HepG2 (cell line): ENCODE measurements around the gene MAEA. TPM values are rescaled to one million over a fixed set of nuclear protein-coding genes. Genes with fewer than 3 reads are reported as not detected.
A peak's percentile ranks its signal among the peaks of the same experiment; 100 is the strongest.

Experiments used
- ADNP ChIP-seq: sonication (generic); formaldehyde crosslinking; IDR thresholded peaks from 2 replicates; pipeline ENCODE4 v1.4.0; 2020; ENCODE audit warnings: missing genetic modification reagents
- FLYWCH1 ChIP-seq: sonication (generic); formaldehyde crosslinking; IDR thresholded peaks from 2 replicates; pipeline ENCODE4 v1.8.1; 2023; ENCODE audit warnings: mild to moderate bottlenecking, missing genetic modification reagents
- IRF9 ChIP-seq: sonication (generic); formaldehyde crosslinking; IDR thresholded peaks from 2 replicates; pipeline ENCODE4 v1.8.0; 2022; ENCODE audit warnings: missing genetic modification reagents, mild to moderate bottlenecking, borderline replicate concordance
- KLF16 ChIP-seq, 2 experiments: sonication (generic) in 1 of 2; formaldehyde crosslinking in 1 of 2; IDR thresholded peaks; 2 replicates each; pipeline versions ENCODE4 v1.6.1 to v1.8.0; 2016 to 2023; ENCODE audit warnings: missing genetic modification reagents in 2 of 2, missing compliant biosample characterization in 1 of 2
- MLXIP ChIP-seq: sonication (generic); formaldehyde crosslinking; IDR thresholded peaks from 2 replicates; pipeline ENCODE4 v1.9.0; 2021; ENCODE audit warnings: missing genetic modification reagents, borderline replicate concordance
- NR2F2 ChIP-seq: IDR thresholded peaks from 2 replicates; pipeline ENCODE4 v1.6.1; 2012; ENCODE audit warnings: low read depth, inconsistent platforms, borderline replicate concordance
- SUZ12 ChIP-seq: fragments of 150-350 bp; IDR thresholded peaks from 2 replicates; pipeline ENCODE4 v1.6.1; 2014; ENCODE audit warnings: low read depth, low read length
- TBL1XR1 ChIP-seq: fragments of 150-350 bp; IDR thresholded peaks from 2 replicates; pipeline ENCODE4 v1.6.1; 2014; ENCODE audit warnings: borderline replicate concordance, low read length; ENCODE audit not compliant: partially characterized antibody
- ZC3H13 ChIP-seq: sonication (generic); formaldehyde crosslinking; IDR thresholded peaks from 2 replicates; pipeline ENCODE4 v1.8.1; 2023; ENCODE audit warnings: mild to moderate bottlenecking, missing genetic modification reagents, moderate library complexity
- ZMAT3 ChIP-seq: sonication (generic); formaldehyde crosslinking; conservative IDR thresholded peaks from 2 replicates; pipeline ENCODE4 v1.7.0; 2021; ENCODE audit warnings: missing genetic modification reagents
- ZMAT5 ChIP-seq: sonication (generic); formaldehyde crosslinking; IDR thresholded peaks from 2 replicates; pipeline ENCODE4 v1.5.0; 2020; ENCODE audit warnings: mild to moderate bottlenecking, low read depth, missing genetic modification reagents, borderline replicate concordance
- ZNF235 ChIP-seq: sonication (generic); formaldehyde crosslinking; IDR thresholded peaks from 2 replicates; pipeline ENCODE4 v1.8.1; 2023; ENCODE audit warnings: mild to moderate bottlenecking, missing genetic modification reagents, borderline replicate concordance
- ZNF24 ChIP-seq: fragments of 450-650 bp; IDR thresholded peaks from 2 replicates; pipeline ENCODE4 v1.6.1; 2017; ENCODE audit warnings: antibody characterized with exemption, mild to moderate bottlenecking
- ZNF354B ChIP-seq: sonication (generic); formaldehyde crosslinking; IDR thresholded peaks from 2 replicates; pipeline ENCODE4 v1.8.0; 2022; ENCODE audit warnings: mild to moderate bottlenecking, missing genetic modification reagents
- ZNF780A ChIP-seq: sonication (generic); formaldehyde crosslinking; IDR thresholded peaks from 2 replicates; pipeline ENCODE4 v1.8.0; 2022; ENCODE audit warnings: mild to moderate bottlenecking, missing genetic modification reagents, moderate library complexity
- polyA plus RNA-seq, 8 experiments: library from polyadenylated mRNA; depleted of rRNA in 3 of 8; stranded (reverse) in 7 of 8; unstranded in 1 of 8; fragments of >200 nt; fragmentation: Illumina TruSeq in 4 of 8; extraction: Trizol in 4 of 8; gene quantifications; 2 replicates each; pipeline versions ENCODE4 v1.2.1 to v1.2.3, GENCODE V29; 2011 to 2016; ENCODE audit warnings: low read depth in 4 of 8, missing spikeins in 1 of 8, mixed read lengths in 1 of 8; ENCODE audit not compliant: insufficient read depth in 1 of 8
- total RNA-seq, 5 experiments: library from RNA; depleted of rRNA; stranded (reverse); fragments of >200 nt; fragmentation: Illumina TruSeq; extraction: Trizol; gene quantifications; 2 replicates each; pipeline ENCODE4 v1.2.3, GENCODE V29; 2016; ENCODE audit warnings: low read depth in 1 of 5
- TF ChIP-seq, protein P1 (sequence below): IDR thresholded peaks from 2 replicates; pipeline ENCODE4 v1.6.1; 2016
- TF ChIP-seq, protein P2 (sequence below): sonication (generic); formaldehyde crosslinking; IDR thresholded peaks from 2 replicates; pipeline ENCODE4 v1.8.1; 2023; ENCODE audit warnings: missing genetic modification reagents, inconsistent platforms, borderline replicate concordance

Gene MAEA
- total and polyA plus RNA-seq, 2 of the 13 experiments (the other 11 are each of a cell fraction or from before 2014, with no cell fraction given), result 52.0 to 57.1 TPM

- TF ChIP-seq MLXIP (CRISPR knock-in tag) (no peak), ZC3H13 (CRISPR knock-in tag) (0 out of 2 replicates have a peak, but pooled peaks have one; percentile 16), ZNF24 (no peak), KLF16 (CRISPR knock-in tag; IDR thresholded peaks at IDR 0.05) (no peak), ZNF235 (CRISPR knock-in tag) (0 out of 2 replicates have a peak, but pooled peaks have one; percentile 0), NR2F2 (no peak), TBL1XR1 (no peak), ZMAT3 (CRISPR knock-in tag) (0 out of 2 replicates have a peak, but pooled peaks have one; percentile 0), ZNF354B (no peak), IRF9 (CRISPR knock-in tag) (0 out of 2 replicates have a peak, but pooled peaks have one; percentile 31), ADNP (CRISPR knock-in tag) (no peak), FLYWCH1 (CRISPR knock-in tag) (no peak), ZNF780A (CRISPR knock-in tag) (no peak), ZMAT5 (CRISPR knock-in tag) (no peak), SUZ12 (no peak)
- TF ChIP-seq, protein P1, sequence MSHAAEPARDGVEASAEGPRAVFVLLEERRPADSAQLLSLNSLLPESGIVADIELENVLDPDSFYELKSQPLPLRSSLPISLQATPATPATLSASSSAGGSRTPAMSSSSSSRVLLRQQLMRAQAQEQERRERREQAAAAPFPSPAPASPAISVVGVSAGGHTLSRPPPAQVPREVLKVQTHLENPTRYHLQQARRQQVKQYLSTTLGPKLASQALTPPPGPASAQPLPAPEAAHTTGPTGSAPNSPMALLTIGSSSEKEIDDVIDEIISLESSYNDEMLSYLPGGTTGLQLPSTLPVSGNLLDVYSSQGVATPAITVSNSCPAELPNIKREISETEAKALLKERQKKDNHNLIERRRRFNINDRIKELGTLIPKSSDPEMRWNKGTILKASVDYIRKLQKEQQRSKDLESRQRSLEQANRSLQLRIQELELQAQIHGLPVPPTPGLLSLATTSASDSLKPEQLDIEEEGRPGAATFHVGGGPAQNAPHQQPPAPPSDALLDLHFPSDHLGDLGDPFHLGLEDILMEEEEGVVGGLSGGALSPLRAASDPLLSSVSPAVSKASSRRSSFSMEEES (CRISPR knock-in tag), result no peak
- TF ChIP-seq, protein P2, sequence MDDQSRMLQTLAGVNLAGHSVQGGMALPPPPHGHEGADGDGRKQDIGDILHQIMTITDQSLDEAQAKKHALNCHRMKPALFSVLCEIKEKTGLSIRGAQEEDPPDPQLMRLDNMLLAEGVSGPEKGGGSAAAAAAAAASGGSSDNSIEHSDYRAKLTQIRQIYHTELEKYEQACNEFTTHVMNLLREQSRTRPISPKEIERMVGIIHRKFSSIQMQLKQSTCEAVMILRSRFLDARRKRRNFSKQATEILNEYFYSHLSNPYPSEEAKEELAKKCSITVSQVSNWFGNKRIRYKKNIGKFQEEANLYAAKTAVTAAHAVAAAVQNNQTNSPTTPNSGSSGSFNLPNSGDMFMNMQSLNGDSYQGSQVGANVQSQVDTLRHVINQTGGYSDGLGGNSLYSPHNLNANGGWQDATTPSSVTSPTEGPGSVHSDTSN (CRISPR knock-in tag), result no peak
Observed at GRCh38 chr4:1310031-1310795, 20.5 kb downstream of the MAEA start (continued).
